T-helper 22 cell (primary cell): ENCODE data around the gene TAF12.
"Not testable (repeated sequence)": the region's sequence is repeated elsewhere in the genome, so short reads cannot be mapped to it uniquely, and the experiment has no call there.

Experiments used
- DNase-seq: peaks from one replicate; pipeline ENCODE4 v3.0.0-alpha.2; 2020; ENCODE audit warnings: low read depth

Gene TAF12

DNA sequence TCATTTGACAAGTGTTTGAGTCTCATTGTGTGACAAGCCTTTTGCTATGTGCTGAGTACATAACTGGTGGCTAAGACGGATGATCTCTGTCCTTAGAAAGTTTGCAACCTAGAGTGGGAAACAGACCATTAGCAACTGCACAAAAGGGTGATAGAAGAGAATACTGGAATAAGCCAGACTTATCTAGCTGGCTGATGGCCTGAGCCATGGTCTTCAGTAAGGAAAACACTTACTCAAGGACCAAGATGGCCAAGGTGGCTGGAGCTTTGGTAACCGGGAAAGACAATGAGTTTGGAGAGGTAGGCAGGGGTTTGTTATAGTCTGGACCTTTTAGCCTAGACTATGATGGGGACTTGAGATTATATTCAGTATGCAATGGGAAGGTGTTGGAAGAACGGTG, 1.6 kb upstream of the TAF12 start:
- DNase-seq: no peak

DNA sequence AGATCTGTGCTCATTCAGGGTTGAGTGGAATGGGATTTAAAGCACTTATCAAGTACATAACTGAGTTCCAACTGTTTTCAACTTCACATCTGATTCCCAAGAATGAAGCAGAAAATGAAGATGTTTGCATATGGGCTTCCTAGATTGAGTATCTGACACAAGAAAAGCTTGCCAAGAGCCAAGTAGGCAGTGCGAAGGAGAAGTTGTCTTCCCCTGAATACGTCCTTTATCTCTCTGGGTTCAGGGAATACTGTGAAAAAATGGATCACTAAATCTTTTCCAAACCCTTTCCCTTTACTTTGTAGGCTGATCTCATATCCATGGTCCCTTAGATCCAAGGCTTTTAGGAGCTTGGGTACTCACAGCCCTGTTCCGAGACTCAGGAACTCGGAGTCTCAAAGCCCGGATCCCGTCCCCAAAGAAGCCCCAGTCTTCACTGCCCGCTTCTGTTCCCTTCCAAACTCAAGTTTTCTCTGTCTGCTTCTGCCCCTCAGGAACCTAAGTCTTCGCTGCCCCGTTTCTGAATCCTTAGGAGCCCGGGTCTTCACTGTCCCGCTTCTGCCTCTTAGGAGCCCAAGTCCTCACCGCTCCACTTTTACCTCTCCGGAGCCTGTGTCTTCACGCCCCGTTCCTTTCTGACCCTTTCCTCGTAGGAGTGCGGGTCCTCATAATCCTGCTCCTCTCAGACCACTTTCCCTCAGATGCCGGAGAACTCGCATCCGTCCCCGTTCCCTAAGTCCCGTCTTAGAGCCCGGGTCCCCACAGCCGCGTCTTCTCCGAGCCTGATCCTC, 616 bp downstream of the TAF12 start:
- DNase-seq: no peak

DNA sequence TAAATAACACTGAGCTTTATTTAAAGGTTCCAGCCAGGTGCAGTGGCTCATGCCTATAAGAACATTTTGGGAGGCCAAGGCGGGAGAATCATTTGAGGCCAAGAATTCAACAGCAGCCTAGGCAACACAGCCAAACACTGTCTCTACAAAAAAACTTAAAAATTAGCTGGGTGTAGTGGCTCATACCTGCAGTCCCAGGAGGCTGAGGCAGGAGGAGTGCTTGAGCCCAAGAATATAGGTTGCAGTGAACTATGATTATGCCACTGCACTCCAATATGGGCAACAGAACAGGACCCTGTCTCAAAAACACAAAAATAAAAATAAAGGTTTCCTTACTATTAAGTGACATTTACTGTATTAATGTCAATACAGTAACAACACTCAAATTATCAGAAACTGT, 2.1 kb downstream of the TAF12 start:
- DNase-seq: no peak

DNA sequence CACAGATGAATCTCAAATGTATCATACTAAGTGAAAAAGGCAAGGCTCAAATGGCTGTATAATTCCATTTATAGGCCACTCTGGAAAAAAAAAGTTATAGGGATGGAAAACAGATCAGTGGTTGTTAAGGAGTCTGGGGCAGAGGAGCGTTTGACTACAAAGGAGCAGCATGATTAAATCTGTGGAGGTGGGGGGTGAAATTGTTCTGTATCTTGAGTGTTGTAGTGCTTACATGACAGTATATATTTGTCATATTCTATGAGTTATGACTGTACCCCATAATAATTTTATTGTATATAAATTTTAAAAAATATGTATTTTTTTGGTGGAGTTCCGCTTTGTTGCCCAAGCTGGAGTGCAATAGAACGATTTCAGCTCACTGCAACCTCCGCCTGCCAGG, 10.3 kb downstream of the TAF12 start:
- no peak for DNase-seq

DNA sequence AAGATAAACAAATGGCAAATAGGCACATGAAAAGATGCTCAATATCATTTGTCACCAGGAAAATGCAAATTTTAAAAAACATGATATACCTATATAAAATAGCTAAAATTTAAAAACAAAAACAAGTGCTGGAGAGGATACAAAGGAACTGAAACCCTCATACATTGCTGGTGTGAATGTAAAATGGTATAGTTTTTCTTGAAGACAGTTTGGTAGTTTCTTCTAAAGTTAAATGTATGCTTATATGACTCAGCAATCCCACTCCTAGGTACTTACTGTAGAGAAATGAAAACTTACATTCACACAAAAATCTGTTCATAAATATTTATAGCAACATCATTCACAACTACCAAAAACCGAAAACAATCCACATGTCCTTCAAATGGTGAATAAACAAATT, 11.2 kb downstream of the TAF12 start:
- DNase-seq: no peak

DNA sequence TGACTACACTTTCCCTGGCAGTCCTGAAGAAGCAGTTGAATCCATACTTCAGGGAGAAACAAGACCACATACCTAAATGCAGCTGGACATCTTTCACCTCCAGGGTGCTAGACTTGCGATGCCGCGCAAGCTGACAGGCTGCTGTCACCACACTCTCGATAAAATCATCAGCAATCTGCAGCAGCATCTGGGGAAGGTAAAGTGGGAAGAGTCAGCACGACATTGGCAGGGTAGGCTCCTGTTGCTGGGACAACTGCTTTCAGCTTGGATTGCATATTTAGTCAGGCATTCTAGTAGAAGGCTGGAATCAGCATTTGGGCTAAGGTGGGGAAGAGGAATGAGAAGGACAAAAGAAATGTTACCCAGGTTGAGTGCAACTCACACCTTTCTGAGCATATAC, 29.7 kb downstream of the TAF12 start:
- DNase-seq: no peak

DNA sequence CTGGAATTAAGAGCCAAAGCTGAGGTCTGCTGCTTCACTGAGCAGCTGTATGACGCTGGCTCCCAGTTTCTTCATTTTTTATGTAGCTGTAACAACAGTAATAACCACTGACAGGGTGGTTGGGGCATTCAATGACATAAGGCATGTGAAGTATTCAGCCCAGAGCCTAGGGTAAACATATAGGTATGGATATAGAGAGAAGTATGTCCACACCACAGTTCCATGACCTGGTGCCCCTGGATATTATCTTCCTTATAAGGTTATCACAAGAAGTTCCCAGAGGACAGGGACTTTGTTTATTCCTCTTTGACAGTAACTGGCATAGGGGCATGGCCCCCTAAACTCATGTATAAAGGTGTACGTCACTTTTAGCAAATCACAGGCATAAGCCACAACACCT, 36.1 kb downstream of the TAF12 start:
- no peak for DNase-seq

DNA sequence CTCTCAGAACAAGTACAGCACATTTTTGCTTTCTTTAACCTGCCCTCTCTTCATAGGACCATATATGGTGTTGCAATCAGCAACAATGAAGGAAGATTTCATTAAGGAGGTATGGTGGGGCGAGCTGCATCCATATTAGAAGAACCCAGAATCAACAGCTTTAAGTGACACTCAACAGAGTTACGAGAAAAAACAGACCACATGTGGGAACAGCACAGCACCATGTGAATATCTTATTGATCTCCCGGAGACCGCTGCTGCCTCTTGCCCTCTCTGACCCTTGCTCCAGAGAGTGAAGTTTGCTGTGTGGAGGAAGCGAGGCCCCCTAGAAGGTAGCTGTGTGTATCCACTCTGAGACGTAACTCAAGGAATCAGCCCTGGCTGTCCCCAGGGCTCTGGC, 37.9 kb downstream of the TAF12 start:
- DNase-seq: no peak

DNA sequence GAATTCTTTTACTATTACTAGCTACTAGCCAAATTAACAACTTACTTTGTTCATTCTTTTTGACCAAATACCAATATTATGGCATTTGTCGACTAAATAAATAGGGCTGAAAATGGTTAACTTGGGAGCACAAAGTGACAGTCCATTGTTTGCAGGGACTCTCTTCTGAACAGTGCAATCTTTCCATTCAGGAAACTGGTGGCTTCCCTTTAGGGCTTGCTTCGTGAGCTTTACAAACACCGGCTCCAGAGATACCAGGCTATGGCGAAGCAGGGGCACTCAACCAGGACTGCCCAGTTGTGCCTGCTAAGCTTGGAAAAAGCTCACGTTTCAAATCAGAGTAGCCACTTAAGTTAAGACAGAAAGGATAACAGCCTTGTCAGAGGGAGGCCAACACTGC, 38.5 kb downstream of the TAF12 start:
- no peak for DNase-seq

DNA sequence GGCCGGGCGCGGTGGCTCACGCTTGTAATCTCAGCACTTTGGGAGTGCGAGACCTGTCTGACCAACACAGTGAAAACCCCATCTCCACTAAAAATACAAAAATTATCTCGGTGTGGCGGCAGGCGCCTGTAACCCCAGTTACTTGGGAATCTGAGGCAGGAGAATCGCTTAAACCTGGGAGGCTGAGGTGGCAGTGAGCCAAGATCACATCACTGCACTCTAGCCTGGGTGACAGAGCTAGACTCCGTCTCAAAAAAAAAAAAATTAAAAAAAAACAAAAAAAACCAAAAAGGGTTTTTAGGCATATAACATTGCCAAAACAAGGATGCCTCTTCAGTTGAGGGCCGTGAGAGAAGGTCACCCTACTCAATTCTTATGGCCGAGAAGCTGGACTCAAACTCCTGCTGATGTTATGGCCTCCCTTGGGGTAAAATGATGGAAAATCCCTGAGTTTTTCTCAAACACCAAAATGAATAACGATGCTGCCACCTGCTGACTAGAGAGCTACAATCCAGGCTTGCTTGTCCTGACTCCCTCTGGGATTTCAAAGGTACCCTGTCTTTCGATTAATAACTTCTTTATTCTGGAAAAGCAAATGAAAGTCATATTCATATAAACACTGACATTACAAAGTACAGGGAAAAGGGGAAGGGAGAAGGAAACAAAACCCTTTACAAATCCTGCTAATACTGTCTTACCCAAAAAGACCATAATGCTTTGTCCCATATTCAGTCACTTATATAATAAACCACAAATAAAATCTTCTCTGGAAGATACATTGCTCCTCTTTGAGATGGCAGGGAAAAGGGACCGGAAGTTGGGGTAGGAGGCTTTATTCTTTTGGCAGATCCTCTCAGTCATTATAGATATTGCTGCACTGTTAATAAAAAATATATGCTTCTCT, 40.1 kb downstream of the TAF12 start:
- no peak for DNase-seq

DNA sequence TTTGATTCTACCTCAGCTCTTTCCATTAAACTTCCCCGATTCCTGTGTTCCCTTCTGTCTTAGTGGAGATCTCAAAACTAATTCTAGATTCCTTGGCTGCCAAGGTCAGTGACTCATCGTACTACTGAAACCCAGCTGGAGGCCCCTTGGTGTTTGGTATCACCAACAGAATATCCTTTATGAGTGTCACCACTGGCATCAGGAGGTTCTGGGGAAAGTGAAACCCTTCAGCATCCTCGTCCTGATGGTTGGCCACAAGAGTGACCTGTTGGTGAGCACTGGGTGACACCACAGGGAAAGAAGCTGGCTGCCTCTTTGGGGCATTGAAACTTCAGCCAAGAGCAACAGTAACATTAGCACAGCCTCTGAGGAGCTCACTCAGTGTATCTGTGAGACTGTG, 41.2 kb downstream of the TAF12 start:
- no peak for DNase-seq

DNA sequence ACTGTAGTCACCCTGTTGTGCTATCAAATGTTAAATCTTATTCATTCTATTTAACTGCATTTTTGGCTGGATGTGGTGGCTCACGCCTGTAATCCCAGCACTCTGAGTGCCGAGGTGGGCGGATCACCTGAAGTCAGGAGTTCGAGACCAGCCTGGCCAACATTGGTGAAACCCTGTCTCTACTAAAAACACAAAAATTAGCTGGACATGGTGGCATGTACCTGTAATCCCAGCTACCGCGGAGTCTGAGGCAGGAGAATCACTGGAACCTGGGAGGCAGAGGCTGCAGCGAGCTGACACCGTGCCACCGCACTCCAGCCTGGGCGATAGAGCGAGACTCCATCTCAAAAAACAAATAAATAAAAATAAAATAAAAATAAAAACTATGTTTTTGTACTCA, 46.6 kb downstream of the TAF12 start:
- DNase-seq: not testable (repeated sequence)

DNA sequence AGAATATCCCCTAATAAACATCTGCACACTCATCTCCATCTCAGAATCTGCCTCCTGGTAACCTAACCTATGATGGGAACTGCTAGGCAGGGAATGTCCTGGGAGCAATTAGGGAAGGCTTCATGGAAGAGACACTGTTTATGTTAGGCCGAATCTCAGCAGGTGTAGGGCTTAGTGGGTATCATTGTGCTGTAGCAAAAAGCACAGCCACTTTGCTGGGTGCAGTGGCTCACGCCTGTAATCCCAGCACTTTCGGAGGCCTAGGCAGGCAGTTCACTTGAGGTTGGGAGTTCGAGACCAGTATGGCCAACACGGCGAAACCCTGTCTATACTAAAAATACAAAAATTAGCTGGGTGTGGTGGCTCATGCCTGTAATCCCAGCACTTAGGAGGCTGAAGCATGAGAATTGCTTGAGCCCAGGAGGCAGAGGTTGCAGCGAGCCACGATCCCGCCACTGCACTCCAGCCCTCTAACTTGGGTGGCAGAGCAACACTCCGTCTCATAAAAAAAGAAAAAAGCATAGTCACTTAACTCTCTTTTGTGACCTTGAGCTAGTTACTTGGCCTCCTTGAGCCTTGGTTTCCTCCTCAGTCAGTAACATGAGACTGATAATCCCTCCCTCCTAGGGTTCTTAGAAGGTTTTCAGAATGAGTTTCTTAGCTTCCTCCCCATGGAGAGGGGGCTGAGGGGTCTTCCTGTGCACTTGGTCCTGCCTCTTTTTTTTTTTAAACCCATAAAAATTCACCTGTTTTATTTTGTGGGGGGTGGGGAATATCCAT, 47.3 kb downstream of the TAF12 start:
- no peak for DNase-seq

DNA sequence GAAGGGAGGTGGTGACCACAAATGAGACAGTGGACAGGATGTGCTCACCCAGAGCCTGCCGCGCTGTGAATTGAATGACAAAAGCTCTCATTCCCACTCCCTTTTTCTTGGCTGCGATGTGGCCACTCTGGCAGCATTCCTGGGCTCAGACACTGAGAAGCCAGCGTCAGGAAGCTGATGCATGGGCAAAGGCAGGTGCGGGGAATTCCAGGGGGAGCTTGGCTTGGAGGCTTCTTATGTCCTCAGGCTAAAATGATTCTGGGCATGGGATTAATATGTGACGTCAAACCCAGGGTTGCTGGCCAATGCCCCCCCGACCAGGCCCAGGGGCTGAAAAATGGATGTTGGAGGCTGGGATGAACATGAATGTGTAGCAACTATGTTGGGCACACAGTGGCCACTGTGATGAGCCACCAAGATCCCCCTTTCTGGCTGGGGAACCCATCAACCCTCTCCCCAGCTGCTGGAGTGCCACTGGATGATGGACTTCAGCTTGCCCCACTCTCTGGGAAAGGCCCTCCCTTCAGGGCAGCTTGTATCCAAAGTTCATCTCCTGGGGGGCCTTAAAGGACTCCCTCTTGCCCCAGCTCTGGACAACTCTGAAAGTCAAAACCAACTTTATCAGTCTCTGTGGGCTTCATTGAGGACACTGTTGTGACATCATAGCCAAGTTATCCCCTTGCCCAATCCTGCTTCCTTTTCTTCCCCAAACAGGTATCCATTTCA, 48.0 kb downstream of the TAF12 start:
- not testable (repeated sequence) for DNase-seq

DNA sequence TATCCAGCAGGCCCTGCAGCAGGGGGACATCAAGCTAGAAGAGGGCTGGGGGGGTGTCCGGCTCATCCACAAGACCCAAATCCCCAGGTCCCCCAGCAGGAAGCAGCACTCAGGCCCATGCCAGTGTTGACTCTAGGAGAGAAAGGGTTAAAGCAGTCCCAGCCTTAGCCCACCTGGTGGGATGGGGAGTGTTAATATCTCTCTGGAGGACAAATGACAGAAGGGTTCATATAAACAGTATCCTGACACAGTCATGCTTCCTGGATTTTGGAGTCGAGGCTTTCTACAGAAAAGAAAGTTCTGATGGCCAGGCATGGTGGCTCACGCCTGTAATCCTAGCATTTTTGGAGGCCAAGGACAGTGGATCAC, 48.9 kb downstream of the TAF12 start:
- not testable (repeated sequence) for DNase-seq

DNA sequence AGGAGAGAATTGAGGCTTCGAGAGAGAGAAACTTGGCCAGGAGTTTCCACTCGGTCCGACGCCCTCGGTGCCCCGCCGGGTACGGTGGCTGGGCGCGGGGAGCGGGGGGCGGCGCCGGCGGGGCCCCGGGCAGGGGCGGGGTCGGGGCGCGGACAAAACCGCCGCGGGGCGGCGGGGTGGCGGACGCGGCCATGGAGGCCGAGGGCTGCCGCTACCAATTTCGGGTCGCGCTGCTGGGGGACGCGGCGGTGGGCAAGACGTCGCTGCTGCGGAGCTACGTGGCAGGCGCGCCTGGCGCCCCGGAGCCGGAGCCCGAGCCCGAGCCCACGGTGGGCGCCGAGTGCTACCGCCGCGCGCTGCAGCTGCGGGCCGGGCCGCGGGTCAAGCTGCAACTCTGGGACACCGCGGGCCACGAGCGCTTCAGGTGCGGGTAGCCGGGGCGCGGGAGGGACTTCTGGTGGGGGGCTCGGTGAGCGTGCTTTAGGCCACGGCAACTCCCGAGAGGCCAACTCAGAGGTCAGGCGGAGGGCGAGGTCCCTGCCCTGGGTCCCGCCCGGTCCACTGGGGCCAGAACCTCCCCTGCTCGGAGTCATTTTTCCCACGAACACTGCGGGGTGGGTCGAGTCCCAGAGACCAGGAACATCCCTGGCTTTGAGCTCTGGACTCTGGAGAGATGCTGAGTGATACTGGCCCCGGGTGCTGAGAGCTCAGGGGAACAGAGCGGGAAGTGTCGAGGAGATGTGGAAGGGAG, 50.4 kb downstream of the TAF12 start:
- DNase-seq: no peak

DNA sequence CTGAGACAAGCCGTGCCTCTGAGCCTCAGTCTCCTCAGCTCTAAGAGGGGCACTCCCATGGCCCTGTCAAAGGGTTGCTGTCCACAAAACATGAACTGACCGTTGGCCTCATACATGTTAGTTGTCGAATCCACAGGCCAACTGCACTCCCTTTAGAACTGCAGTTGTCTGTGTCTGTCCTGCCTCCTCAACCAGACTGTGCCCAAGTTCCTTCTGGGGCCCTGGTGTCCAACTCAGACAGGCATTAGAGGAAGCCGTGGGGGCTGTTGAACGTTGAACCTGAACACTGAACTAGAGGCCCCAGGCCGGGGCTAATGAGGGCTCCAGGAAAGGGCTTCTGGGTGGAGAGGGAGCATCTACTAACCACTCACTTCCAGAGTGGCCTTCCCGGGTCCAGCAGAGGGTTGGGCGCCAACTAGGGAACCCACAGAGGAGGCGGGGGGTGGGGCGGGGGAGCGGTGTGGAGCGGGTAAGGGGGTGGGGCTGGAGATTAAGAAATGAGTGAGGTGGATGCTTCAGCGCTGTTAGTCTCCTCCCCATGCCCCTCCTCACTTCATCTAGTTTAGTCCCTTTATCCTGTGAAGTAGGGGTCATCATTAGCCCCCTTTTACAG, 51.1 kb downstream of the TAF12 start, which contains the start of gene RAB42:
Gene RAB42 (plus strand): TSS at position 558 of the 613 bp plus-strand sequence. CDS start 247 bp downstream, outside the sequence.
- DNase-seq: no peak

DNA sequence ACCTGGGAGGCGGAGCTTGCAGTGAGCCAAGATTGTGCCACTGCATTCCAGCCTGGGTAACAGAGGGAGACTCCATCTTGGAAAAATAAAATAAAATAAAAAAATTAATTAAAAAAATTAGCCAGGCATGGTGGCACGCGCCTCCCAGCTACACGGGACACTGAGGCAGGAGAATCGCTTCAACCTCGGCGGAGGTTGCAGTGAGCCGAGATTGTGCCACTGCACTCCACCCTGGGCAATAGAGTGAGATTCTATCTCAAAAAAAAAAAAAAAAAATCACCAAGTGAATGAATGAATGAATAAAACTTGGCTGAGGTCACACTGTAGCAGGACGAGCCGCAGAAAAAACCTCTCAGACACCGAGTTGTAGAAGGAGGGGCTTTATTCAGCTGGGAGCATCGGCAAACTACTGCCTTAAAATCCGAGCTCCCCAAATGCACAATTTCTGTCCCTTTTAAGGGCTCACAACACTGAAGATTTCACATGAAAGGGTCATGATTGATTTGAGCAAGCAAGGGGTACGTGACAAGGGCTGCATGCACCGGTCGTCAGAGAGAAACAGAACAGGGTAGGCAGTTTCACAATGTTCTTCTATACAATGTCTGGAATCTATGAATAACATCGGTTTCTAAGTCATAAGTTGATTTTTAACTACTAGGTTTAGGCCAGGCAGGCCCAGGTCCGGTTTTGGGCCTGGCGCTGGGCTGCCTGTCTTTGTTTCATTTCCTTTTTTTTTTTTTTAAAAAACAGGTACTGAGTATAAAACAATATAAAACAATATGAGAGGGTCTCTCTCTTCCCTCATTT, 56.1 kb downstream of the TAF12 start:
- not testable (repeated sequence) for DNase-seq

DNA sequence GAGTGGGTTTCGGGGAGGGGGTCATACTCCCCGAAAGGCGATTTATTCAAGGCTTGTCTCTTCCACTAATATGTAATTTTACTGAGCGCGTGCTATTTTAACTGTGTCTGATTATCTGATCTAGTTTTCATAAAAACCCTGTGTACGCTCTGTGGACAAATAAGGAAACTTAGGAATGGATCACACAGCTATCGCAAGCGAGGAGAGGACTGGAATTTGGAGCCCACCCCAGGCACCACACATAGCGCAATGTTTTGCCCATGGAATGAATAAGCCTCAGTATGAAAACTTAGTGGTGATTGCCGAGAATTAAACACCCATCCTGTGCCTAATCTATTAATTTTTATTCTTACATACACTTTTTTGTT, 60.6 kb downstream of the TAF12 start:
- no peak for DNase-seq
